Type B pancreatic cell (in vitro differentiated cells): ENCODE data around the gene RIPOR1. TPM values are rescaled to one million over a fixed set of nuclear protein-coding genes. Genes with fewer than 3 reads are reported as not detected.
"Not testable (repeated sequence)": the region's sequence is repeated elsewhere in the genome, so short reads cannot be mapped to it uniquely, and the experiment has no call there.

ENCODE experiments used
- DNase-seq: peaks from one replicate; pipeline ENCODE4 v3.0.0; 2021; ENCODE audit warnings: mixed read lengths; ENCODE audit not compliant: unreplicated experiment; ENCODE audit errors: extremely low spot score
- H3K27ac Mint-ChIP-seq: 2 replicates; pipeline ENCODE4 v1.8.0; 2021; ENCODE audit warnings: mild to moderate bottlenecking, mixed read lengths
- H3K27me3 Mint-ChIP-seq: 2 replicates; pipeline ENCODE4 v1.8.0; 2021; ENCODE audit warnings: mixed read lengths
- H3K36me3 Mint-ChIP-seq: 2 replicates; pipeline ENCODE4 v1.8.0; 2021; ENCODE audit warnings: mixed read lengths
- H3K4me1 Mint-ChIP-seq: one replicate; pipeline ENCODE4 v1.8.0; 2021; ENCODE audit warnings: mixed read lengths; ENCODE audit not compliant: unreplicated experiment
- H3K4me3 Mint-ChIP-seq: 2 replicates; pipeline ENCODE4 v1.8.0; 2021; ENCODE audit warnings: mild to moderate bottlenecking, mixed read lengths
- H3K9me3 Mint-ChIP-seq: 2 replicates; pipeline ENCODE4 v1.8.0; 2021; ENCODE audit warnings: mixed read lengths
- CTCF ChIP-seq: fragments of 200-600 bp; sonication (generic); conservative IDR thresholded peaks from 2 replicates; pipeline ENCODE4 v1.5.0; 2021; ENCODE audit warnings: antibody characterized with exemption, mild to moderate bottlenecking
- total RNA-seq: library from RNA; stranded (reverse); gene quantifications from 2 replicates; pipeline ENCODE4 v1.2.1, GENCODE V29; 2021; ENCODE audit warnings: low replicate concordance

Gene RIPOR1
- total RNA-seq, 1 donor from 2014 or later = 43.1 TPM

GRCh38 chr16:67483150-67483549 lies 45.5 kb upstream of the RIPOR1 start, which contains the start of gene AGRP:
TSS of gene AGRP (minus strand) at chr16:67483547. CDS start at chr16:67483398, 149 bp downstream.
- no peaks in the 10 kb centered on the region for H3K9me3 Mint-ChIP-seq
- H3K27me3 Mint-ChIP-seq = no peaks in the 10 kb centered on the region
- H3K4me3 Mint-ChIP-seq = peak within 1 kb of the TSS; percentile 100

GRCh38 chr16:67483731-67484525 lies 44.7 kb upstream of the RIPOR1 start:
- no peak overlapping the region for H3K4me3 Mint-ChIP-seq
- no peak for TF ChIP-seq CTCF
- DNase-seq = no peak
- H3K9me3 Mint-ChIP-seq = no peaks in the 10 kb centered on the region
- H3K27me3 Mint-ChIP-seq = no peaks in the 10 kb centered on the region
- no peak overlapping the region for H3K27ac Mint-ChIP-seq
- peaks cover 11% of the 10 kb centered on the region for H3K4me1 Mint-ChIP-seq
- H3K36me3 Mint-ChIP-seq = no peaks in the 10 kb centered on the region

More at GRCh38 chr16:67483150-67483549, 45.5 kb upstream of the RIPOR1 start, which contains the start of gene AGRP:
- TF ChIP-seq CTCF = no peak
- H3K36me3 Mint-ChIP-seq = no peaks in the 10 kb centered on the region
- H3K4me1 Mint-ChIP-seq = peaks cover 8% of the 10 kb centered on the region
- DNase-seq = no peak
- H3K27ac Mint-ChIP-seq = no peak within 1 kb of the TSS

GRCh38 chr16:67486805-67487204 lies 41.8 kb upstream of the RIPOR1 start:
- Mint-ChIP-seq H3K4me1 (peaks cover 12% of the 10 kb centered on the region), H3K27ac (no peak overlapping the region), H3K4me3 (no peak overlapping the region), H3K36me3 (no peaks in the 10 kb centered on the region), H3K9me3 (no peaks in the 10 kb centered on the region), H3K27me3 (no peaks in the 10 kb centered on the region)
- DNase-seq = no peak
- no peak for TF ChIP-seq CTCF

- not testable (repeated sequence) for H3K36me3 Mint-ChIP-seq, H3K27me3 Mint-ChIP-seq, H3K4me1 Mint-ChIP-seq, H3K27ac Mint-ChIP-seq, H3K9me3 Mint-ChIP-seq, H3K4me3 Mint-ChIP-seq, DNase-seq
Observed at GRCh38 chr16:67487561-67487960, 41.1 kb upstream of the RIPOR1 start.

- Mint-ChIP-seq H3K9me3 (no peaks in the 10 kb centered on the region), H3K4me3 (no peak overlapping the region), H3K36me3 (no peaks in the 10 kb centered on the region), H3K27me3 (no peaks in the 10 kb centered on the region), H3K4me1 (peaks cover 7% of the 10 kb centered on the region), H3K27ac (peak overlapping the region; percentile 84)
- no peak for TF ChIP-seq CTCF
- no peak for DNase-seq
Observed at GRCh38 chr16:67489401-67490083, 39.1 kb upstream of the RIPOR1 start.
